OCI-LY1 (cell line): ENCODE measurements around the gene TAS1R1.

ENCODE experiments used
- H2AFZ ChIP-seq: fragments of 200-600 bp; sonication (generic), shearing (Covaris generic); 2 replicates; pipeline ENCODE4 v1.6.0; 2014; ENCODE audit warnings: antibody characterized with exemption, mild to moderate bottlenecking, low read length
- H3F3A ChIP-seq: fragments of 200-600 bp; sonication (generic), shearing (Covaris generic); 2 replicates; pipeline ENCODE4 v1.6.0; 2014; ENCODE audit warnings: mild to moderate bottlenecking, antibody characterized with exemption, low read length, moderate library complexity; ENCODE audit not compliant: insufficient read depth
- H3K27ac ChIP-seq: fragments of 200-600 bp; sonication (generic); 2 replicates; pipeline ENCODE4 v1.5.1; 2014; ENCODE audit warnings: low read length, mixed run types, mild to moderate bottlenecking, low read depth; ENCODE audit not compliant: poor library complexity, severe bottlenecking
- H3K27me3 ChIP-seq: fragments of 200-600 bp; sonication (generic); 2 replicates; pipeline ENCODE4 v1.6.0; 2014; ENCODE audit warnings: antibody characterized with exemption, mild to moderate bottlenecking, low read length, moderate library complexity; ENCODE audit not compliant: insufficient read depth
- H3K36me3 ChIP-seq: fragments of 200-600 bp; sonication (generic); 2 replicates; pipeline ENCODE4 v1.6.1; 2014; ENCODE audit warnings: mild to moderate bottlenecking, antibody characterized with exemption, low read length, moderate library complexity, mixed read lengths; ENCODE audit not compliant: insufficient read depth
- H3K4me1 ChIP-seq: fragments of 200-600 bp; sonication (generic); 2 replicates; pipeline ENCODE4 v1.5.1; 2014; ENCODE audit warnings: mild to moderate bottlenecking, low read length, moderate library complexity; ENCODE audit not compliant: insufficient read depth, severe bottlenecking
- H3K4me2 ChIP-seq: fragments of 200-600 bp; sonication (generic), shearing (Covaris generic); 2 replicates; pipeline ENCODE4 v1.6.1; 2014; ENCODE audit warnings: low read length
- H3K4me3 ChIP-seq: fragments of 200-600 bp; sonication (generic); 2 replicates; pipeline ENCODE4 v1.5.1; 2014; ENCODE audit warnings: low read length, low read depth, mild to moderate bottlenecking, mixed read lengths; ENCODE audit not compliant: poor library complexity, severe bottlenecking
- H3K79me2 ChIP-seq: fragments of 200-600 bp; shearing (Covaris generic); 2 replicates; pipeline ENCODE4 v1.6.1; 2016; ENCODE audit warnings: mixed run types, low read length, mixed read lengths; ENCODE audit not compliant: insufficient read depth
- H3K9ac ChIP-seq: fragments of 200-600 bp; sonication (generic), shearing (Covaris generic); 2 replicates; pipeline ENCODE4 v1.6.1; 2014; ENCODE audit warnings: mild to moderate bottlenecking, low read length, mixed read lengths
- H3K9me2 ChIP-seq: fragments of 200-600 bp; sonication (generic), shearing (Covaris generic); 2 replicates; pipeline ENCODE4 v1.6.1; 2014; ENCODE audit warnings: low read depth, mild to moderate bottlenecking, low read length, mixed read lengths
- H3K9me3 ChIP-seq: fragments of 200-600 bp; shearing (Covaris generic); 2 replicates; pipeline ENCODE4 v1.6.1; 2014; ENCODE audit warnings: low read length, mixed read lengths
- H4K20me1 ChIP-seq: fragments of 200-600 bp; sonication (generic), shearing (Covaris generic); 2 replicates; pipeline ENCODE4 v1.6.0; 2016; ENCODE audit warnings: mild to moderate bottlenecking, low read length; ENCODE audit not compliant: insufficient read depth
- CTCF ChIP-seq: fragments of 200-600 bp; sonication (generic), shearing (Covaris generic); IDR thresholded peaks from 2 replicates; pipeline ENCODE4 v1.5.1; 2017; ENCODE audit warnings: mild to moderate bottlenecking, antibody characterized with exemption, low read length, moderate library complexity, mixed read lengths
- EZH2 ChIP-seq: fragments of 200-600 bp; sonication (generic), shearing (Covaris generic); IDR thresholded peaks from 2 replicates; pipeline ENCODE4 v1.8.0; 2017; ENCODE audit warnings: borderline replicate concordance, mixed run types, mild to moderate bottlenecking, antibody characterized with exemption, low read length, moderate library complexity, mixed read lengths

TAS1R1 gene

GRCh38 chr1:6560267-6560666 is 5.2 kb downstream of the TAS1R1 start:
- peaks cover 3% of the 10 kb centered on the region; the same call in 1 of the 2 replicates for H3F3A ChIP-seq
- TF ChIP-seq CTCF (no peak), EZH2 (no peak)

GRCh38 chr1:6569033-6569432 is 13.9 kb downstream of the TAS1R1 start:
- Histone ChIP-seq H3K4me3 (peak overlapping the region; percentile 20), H4K20me1 (no peaks in the 10 kb centered on the region), H3K4me2 (peak overlapping the region; percentile 22), H3K9me2 (no peaks in the 10 kb centered on the region), H3K9me3 (peaks cover 12% of the 10 kb centered on the region), H3F3A (no peaks in the 10 kb centered on the region), H3K79me2 (no peaks in the 10 kb centered on the region), H3K4me1 (peaks cover 32% of the 10 kb centered on the region), H3K27me3 (no peaks in the 10 kb centered on the region), H3K36me3 (peaks cover 11% of the 10 kb centered on the region), H3K27ac (peak overlapping the region; percentile 85), H3K9ac (peak overlapping the region; percentile 6; the same call in 1 of the 2 replicates), H2AFZ (no peak overlapping the region)
- TF ChIP-seq EZH2 (no peak), CTCF (no peak)

More at GRCh38 chr1:6560267-6560666, 5.2 kb downstream of the TAS1R1 start:
- Histone ChIP-seq H3K9me3 (no peaks in the 10 kb centered on the region), H3K79me2 (no peaks in the 10 kb centered on the region), H3K9ac (peak overlapping the region; percentile 36; the same call in 1 of the 2 replicates), H3K27me3 (no peaks in the 10 kb centered on the region), H4K20me1 (no peaks in the 10 kb centered on the region), H3K27ac (peak overlapping the region; percentile 97), H3K9me2 (no peaks in the 10 kb centered on the region), H3K36me3 (no peaks in the 10 kb centered on the region), H3K4me1 (peaks cover 66% of the 10 kb centered on the region), H3K4me3 (no peak overlapping the region), H3K4me2 (peak overlapping the region; percentile 27; the same call in 1 of the 2 replicates), H2AFZ (no peak overlapping the region)

- H3K9me2 ChIP-seq, result no peaks in the 10 kb centered on the region
- peak overlapping the region; percentile 20 for H3K4me3 ChIP-seq
- H3K27me3 ChIP-seq, result no peaks in the 10 kb centered on the region
- peak overlapping the region; percentile 22; the same call in 1 of the 2 replicates for H3K4me2 ChIP-seq
- peaks cover 12% of the 10 kb centered on the region for H3K9me3 ChIP-seq
- H3K9ac ChIP-seq, result peak overlapping the region; percentile 6; the same call in 1 of the 2 replicates
- H3K36me3 ChIP-seq, result peaks cover 11% of the 10 kb centered on the region
- no peak overlapping the region for H2AFZ ChIP-seq
- TF ChIP-seq CTCF (no peak), EZH2 (no peak)
- H3F3A ChIP-seq, result no peaks in the 10 kb centered on the region
- H3K4me1 ChIP-seq, result peaks cover 40% of the 10 kb centered on the region
- no peaks in the 10 kb centered on the region for H4K20me1 ChIP-seq
- peak overlapping the region; percentile 85 for H3K27ac ChIP-seq
- no peaks in the 10 kb centered on the region for H3K79me2 ChIP-seq
These were observed 15.0 kb downstream of the TAS1R1 start for GRCh38 chr1:6570100-6570499.
